Bronchial epithelial cell (primary cell): ENCODE measurements around the gene SLC29A4. TPM values are rescaled to one million over a fixed set of nuclear protein-coding genes. Genes with fewer than 3 reads are reported as not detected.

Experiments
- DNase-seq: peaks from one replicate; pipeline ENCODE4 v3.0.0-alpha.2; 2010; ENCODE audit warnings: low read depth
- FAIRE-seq: peaks from 2 replicates; lab custom pipeline; 2011; peaks lifted over from hg19 to GRCh38; lab: Jason Lieb, UNC
- H3K27me3 ChIP-seq: 2 replicates; pipeline ENCODE4 v1.5.1; 2011; ENCODE audit warnings: low read length; ENCODE audit not compliant: control insufficient read depth, insufficient read depth
- H3K36me3 ChIP-seq: 2 replicates; pipeline ENCODE4 v1.5.1; 2011; ENCODE audit warnings: low read length; ENCODE audit not compliant: control insufficient read depth, insufficient read depth
- H3K4me3 ChIP-seq: 2 replicates; pipeline ENCODE4 v1.5.1; 2011; ENCODE audit warnings: mild to moderate bottlenecking, low read depth, low read length, control low read depth
- total RNA-seq: library from RNA; depleted of rRNA; stranded (reverse); fragments of >200 nt; gene quantifications from 2 replicates; pipeline ENCODE4 v1.2.1, GENCODE V29; 2014
- TF ChIP-seq, protein P1 (sequence below): IDR thresholded peaks from 2 replicates; pipeline ENCODE4 v1.5.1; 2011; ENCODE audit warnings: mild to moderate bottlenecking, moderate library complexity, low read length, control low read depth, inconsistent platforms; ENCODE audit not compliant: insufficient read depth, severe bottlenecking

The SLC29A4 gene
- total RNA-seq, 1 donor from 2014 or later, result 9.5 TPM

DNA sequence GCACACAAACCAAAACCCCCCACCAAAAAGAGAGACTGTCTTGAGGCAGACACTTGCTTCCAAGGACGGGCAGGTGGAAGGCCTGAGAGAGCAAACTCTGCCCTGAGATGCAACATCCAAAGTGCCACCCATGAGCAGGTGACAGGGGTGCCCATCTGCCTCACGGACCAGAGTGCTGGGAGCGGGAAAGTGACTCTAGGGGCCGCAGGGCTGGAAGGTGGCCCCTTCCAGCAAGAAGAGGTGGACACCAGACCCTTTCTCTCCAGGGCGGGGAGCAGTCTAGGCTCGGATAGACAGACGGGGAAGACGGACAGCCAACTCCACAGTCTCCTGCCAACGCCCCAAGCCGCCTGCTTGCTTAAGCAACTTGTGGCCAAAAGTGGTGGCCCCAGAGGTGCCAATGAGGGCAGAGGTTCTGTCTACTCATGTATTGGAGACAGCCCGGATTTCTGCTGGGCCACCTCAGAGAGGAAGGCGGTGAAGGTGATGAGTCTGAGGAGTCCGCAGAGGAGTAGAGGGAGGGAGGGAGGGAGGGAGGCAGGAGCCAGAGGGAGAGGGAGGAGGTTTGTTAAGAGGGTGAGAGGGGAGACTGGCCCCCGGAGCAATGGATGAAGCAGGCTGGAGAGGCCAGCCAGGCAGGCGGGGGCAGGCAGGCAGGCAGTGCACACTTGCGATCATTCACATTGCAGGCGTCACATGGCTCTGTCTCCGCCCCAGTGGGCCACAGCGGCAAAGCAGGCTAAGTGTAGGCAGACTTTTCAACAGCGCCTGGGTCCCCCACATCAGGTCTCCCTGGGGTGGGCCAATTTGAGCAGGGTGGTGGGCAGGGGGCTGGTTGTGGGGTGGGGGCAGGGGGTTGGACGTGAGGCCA is 65.6 kb downstream of the SLC29A4 start:
- FAIRE-seq (no peak), DNase-seq (no peak)
- Histone ChIP-seq H3K36me3 (peaks cover 39% of the 10 kb centered on the region), H3K27me3 (no peaks in the 10 kb centered on the region), H3K4me3 (no peak overlapping the region)
- TF ChIP-seq, protein P1, sequence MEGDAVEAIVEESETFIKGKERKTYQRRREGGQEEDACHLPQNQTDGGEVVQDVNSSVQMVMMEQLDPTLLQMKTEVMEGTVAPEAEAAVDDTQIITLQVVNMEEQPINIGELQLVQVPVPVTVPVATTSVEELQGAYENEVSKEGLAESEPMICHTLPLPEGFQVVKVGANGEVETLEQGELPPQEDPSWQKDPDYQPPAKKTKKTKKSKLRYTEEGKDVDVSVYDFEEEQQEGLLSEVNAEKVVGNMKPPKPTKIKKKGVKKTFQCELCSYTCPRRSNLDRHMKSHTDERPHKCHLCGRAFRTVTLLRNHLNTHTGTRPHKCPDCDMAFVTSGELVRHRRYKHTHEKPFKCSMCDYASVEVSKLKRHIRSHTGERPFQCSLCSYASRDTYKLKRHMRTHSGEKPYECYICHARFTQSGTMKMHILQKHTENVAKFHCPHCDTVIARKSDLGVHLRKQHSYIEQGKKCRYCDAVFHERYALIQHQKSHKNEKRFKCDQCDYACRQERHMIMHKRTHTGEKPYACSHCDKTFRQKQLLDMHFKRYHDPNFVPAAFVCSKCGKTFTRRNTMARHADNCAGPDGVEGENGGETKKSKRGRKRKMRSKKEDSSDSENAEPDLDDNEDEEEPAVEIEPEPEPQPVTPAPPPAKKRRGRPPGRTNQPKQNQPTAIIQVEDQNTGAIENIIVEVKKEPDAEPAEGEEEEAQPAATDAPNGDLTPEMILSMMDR, result no peak

DNA sequence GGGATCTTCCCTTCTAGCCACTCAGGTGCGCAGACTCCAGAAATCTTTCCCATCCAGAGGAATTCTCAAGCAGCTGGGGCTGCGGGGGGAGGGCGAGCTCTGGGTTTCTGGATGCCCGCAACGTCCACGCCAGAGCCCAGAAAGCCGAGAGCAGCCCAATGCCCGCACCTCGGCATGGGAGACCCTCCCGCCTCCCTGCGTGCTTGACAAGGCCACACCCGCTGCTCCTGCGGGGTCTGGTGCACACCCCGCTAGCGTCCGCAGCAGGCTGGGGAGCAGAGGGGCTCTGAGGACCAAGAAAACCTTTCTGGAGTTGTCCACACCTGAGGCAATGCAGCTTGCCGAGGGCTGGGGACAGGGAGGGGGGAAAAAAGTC is 66.2 kb downstream of the SLC29A4 start:
- Histone ChIP-seq H3K4me3 (no peak overlapping the region), H3K36me3 (peaks cover 38% of the 10 kb centered on the region), H3K27me3 (no peaks in the 10 kb centered on the region)
- TF ChIP-seq, protein P1, result no peak
- DNase-seq (no peak), FAIRE-seq (no peak)

DNA sequence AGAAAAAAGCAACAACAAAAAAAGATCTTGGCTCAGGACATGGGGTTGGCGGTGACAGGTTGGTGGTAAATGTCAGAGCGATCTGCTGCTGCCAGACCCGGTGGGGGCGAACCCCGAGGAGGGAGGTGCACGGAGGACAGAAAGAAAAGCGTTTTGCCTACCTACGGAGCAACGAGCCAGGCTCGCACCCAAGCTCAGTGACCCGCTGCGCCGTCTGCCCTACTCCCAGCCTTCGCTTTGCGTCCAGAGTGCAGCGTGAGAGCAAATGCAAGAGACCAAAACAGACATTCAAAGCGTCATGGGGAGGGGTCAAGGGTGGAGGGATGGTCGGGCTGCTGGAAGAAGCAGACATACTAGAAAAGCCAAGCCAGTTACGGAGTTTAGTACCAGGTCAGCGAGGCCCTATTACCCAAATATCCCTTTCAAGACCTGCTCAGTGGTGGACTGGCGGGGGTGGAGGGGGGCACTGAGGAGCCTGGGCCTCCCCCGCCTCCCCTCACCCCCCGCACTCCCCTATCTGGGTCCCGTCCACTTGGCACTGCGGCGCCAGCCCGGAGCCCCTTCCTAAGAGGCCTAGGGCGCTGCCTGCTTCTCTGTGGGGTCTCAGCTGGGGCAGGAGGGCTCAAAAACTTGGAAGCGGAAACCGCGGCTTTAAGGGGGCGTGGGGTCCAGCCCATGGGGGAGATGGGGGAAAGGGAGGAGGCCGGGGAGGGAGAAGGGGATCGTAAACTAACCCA is 66.9 kb downstream of the SLC29A4 start:
- FAIRE-seq, result no peak
- no peak for DNase-seq
- Histone ChIP-seq H3K27me3 (no peaks in the 10 kb centered on the region), H3K36me3 (peaks cover 33% of the 10 kb centered on the region), H3K4me3 (no peak overlapping the region)
- TF ChIP-seq, protein P1, result no peak

DNA sequence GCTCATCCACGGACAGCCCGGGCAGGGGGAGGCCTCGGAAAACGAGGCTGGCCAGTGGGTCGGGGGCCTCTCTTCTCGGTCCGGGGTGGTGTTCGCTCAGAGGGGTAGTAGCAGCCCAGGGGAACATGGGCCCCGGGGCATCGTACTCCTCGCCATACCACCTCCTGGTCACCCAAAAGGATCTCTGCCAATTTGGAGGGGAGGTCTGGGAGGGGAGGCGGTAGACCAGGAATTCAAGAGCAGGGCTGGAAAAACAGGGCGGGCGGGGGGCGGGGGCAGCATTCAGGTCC is 67.4 kb downstream of the SLC29A4 start:
- no peak for DNase-seq
- peaks cover 30% of the 10 kb centered on the region for H3K36me3 ChIP-seq
- TF ChIP-seq, protein P1, result no peak
- H3K27me3 ChIP-seq, result no peaks in the 10 kb centered on the region
- H3K4me3 ChIP-seq, result no peak overlapping the region
- no peak for FAIRE-seq

DNA sequence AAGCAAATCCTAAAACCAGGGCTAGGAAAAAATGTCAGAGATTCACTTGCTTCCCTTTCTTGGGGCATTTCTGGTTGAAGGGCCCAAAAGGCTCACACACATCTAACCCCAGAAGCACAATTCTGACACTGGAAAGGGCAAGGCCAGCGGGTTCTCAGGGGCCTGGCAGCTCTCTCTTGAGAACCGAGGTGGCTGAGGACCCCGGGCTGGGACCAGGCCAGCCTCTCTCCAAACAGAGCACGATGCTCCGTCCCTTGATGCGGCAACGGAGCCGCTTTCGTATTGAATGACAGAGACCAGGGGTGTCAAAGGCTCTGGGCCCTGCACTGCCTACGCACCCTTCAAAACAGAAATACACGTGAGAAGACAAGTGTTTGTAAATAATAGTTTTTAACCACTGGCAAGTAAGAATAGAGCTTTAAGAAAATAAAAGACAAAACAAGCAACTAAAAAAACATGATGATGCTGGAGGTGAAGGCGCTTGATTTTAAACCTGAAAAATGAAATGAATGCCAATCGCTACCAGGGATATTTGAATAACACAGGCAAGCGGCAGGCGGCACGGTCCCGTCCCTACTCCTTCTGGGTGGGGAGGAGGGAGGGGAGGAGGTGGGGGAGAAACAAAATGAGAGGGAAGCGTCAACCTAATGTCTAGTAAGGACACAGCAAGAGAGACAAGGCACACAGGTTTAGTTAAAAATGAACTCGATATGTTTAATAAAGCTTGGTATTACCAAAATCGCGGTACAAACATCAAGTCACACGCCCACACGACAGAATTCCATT is 68.0 kb downstream of the SLC29A4 start:
- DNase-seq (no peak), FAIRE-seq (no peak)
- TF ChIP-seq, protein P1, result no peak
- Histone ChIP-seq H3K27me3 (no peaks in the 10 kb centered on the region), H3K36me3 (peaks cover 32% of the 10 kb centered on the region), H3K4me3 (no peak overlapping the region)
